HG02870 (cell line): ENCODE results near the gene KDM4F.
"Not testable (repeated sequence)": the region's sequence is repeated elsewhere in the genome, so short reads cannot be mapped to it uniquely, and the experiment has no call there.

Source experiments
- ATAC-seq: cut with Tn5 transposase; IDR thresholded peaks from one replicate; pipeline ENCODE4 v1.9.1; 2021; ENCODE audit warnings: mild to moderate bottlenecking, moderate library complexity; ENCODE audit not compliant: unreplicated experiment

Gene KDM4F

DNA sequence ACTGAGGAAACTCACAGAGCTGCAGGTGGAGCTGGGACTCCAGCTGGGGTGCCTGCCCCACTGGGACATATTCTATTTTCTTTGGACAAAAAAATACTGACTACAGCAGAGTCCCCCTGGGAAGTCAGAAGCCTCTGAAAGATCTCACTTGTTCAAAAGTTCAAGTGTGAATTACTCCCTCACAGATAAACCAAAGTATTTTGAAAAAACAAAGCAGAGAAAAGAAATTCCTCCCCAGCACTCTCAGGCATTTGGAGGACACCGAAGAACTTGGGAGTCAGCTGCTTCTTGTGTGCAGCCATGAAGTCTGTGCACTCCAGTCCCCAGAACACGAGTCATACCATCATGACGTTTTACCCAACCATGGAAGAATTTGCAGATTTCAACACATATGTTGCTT is at the start of gene KDM4F:
Gene KDM4F, plus strand, starts transcription at position 301 of the 400 bp plus-strand sequence.
- not testable (repeated sequence) for ATAC-seq

DNA sequence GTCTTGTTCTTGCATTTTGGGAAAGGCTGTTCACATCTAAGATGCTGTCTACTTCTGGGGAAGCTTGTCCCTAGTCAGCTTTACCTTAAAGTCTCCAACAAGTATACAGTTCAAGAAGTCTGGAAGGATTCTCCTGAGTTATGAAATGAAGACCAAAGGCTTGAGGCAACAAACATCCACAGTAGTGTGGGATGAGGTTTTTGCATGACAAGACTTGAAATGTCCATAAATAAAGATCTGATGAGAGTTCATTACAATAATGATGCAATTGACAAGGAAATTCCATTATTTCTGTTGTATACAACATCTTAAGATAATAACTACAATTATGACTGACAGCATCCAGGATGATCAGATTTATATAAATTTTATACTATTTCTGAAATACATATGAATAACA is 45.5 kb upstream of the KDM4F start:
- ATAC-seq, result no peak

DNA sequence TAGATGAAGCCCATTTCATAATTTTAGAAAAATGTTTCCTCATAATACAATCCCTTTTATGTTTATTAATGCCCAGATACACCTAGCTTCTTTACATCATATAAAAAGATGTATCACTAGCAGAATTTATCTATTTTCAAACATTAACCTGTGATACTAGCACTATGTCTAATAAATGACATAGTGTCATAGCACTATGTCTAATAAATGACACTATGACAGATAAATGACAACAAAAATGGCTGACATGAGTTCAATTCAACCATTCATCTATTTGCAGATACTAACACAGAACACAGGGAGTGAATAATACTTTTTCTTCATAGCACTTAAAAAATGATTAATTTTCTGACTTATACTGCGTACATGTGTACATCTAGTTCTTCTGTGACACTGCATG is 43.6 kb upstream of the KDM4F start:
- no peak for ATAC-seq

DNA sequence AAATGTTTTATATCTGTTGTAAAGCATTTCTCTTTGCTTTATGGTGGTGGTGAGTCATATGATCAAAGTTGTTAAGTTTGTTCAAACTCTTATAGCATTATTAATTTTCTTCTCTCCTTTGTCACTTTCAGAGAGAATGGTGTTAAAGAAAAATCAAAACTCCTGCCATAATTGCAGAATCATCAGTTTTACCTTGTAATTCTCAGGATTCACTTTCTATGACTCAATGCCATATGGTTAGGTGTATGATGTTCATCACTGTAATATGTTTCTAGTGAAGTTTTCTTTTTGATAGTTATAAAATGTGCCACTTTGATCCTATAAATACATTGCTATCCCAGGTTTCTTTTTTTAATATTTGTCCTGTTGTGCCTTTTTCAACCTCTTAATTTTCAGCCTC is 37.8 kb upstream of the KDM4F start:
- no peak for ATAC-seq

DNA sequence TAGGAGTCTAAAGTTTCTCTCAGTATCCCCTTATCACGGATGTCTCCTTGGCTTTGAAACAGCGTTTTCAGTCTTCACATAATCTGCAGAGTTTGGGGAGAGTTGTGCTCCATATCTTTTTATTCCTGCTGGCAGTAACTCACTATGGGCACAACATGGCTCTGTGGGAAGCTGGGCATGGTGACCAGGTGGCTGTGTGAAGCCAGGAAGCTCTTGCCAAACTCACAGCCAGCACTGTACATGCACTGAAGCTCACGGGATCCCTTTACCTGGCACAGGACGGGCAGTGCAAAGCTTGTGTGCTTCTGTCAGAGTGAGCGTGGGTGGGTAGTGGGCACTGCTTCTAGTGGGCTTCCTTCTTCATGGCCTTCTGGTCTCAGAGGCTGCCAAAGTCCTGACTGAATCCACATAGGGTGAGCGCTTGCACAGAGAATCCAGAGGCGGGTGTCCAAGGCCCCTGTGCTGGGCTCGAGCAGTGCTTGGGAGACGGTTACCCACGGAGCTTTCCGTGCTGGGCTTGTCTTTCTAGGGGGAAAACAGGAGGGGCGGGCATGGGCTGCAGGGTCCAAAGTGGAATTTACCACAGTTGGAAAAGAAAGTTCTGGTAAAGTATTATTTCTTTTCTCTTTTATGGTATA is 34.9 kb upstream of the KDM4F start:
- ATAC-seq, result no peak

DNA sequence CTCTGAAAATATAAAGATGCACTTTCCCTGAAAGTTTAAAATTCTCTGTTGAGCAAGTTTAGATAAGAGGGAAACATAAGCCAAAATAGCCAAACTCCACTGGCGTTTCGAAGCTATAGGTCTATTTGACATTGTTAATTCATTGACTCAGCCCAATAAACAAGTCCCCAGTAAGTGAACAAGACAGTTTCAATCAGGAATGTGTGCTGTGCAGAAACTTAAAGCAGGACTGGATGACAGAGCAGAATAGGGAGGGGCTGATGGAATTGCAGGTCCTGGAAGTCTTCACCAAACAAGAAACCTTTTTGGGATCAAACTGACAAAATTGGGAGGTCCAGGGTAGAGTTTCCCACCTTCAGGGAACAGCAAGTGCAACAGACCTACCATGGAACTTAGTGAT is 33.1 kb upstream of the KDM4F start:
- no peak for ATAC-seq

DNA sequence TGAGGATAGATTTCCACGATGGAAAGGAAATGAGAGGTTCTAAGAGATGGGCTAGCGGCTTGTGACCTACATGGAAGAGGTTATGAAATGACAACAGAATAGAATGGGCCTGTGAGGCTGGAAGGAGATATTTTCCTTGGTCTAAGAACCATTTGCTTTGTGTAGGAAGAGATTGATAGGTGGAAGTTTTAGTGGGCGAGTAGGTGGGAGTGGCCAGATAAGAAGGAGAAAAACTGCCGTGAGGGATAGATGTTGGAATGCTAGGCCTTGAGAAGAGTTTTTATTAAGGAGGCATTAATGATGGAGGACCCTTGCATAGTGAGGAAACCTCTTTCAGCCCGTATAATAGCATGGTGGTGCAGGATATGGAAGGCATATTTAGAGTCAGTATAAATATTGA is 27.8 kb upstream of the KDM4F start:
- not testable (repeated sequence) for ATAC-seq

DNA sequence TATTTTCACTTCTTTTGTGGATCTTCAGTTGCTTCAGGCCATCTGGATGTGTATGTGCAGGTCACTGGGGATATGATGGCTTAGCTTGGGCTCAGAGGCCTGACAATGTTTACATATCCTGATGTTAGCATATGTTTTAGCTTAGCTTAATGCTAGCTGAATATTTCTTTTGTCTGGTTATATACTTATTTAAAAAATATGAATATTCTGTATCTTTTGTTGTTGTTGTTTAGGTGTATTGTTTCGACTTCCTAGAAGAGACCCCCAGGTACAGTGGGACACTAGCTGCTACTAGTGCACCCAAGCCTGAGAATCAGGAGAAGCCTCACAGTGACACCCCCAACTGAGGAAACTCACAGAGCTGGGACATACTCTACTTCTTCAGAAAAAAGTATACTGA is 24.3 kb upstream of the KDM4F start, which contains the start of gene KDM4E:
Gene KDM4E, plus strand, starts transcription at position 301 of the 400 bp plus-strand sequence. CDS start 300 bp downstream, outside the sequence.
- ATAC-seq, result no peak

GRCh38 chr11:95025594-95025993 is 23.6 kb upstream of the KDM4F start:
- ATAC-seq, result not testable (repeated sequence)

- no peak for ATAC-seq
These were observed 20.9 kb upstream of the KDM4F start for GRCh38 chr11:95028357-95028756.

DNA sequence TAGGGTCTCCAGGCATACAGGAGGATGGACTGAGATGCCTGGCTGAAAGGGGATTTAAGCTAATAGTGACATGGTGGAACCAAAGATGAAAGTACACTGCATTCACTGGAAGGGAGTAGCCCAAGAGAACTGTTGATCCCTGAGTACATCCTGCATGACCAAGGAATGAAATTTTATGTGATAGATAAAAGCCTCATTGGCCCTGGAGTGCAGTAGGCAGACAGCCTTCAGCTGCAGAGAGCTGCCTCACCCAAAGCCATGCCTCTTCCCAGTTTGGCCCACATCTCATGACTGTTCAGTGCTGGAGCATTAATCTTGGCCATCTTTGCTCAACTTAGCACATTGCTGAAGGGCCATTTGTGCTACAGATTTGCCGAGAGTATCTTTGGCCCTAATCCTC is 16.2 kb upstream of the KDM4F start:
- ATAC-seq, result no peak

GRCh38 chr11:95035316-95035715 is 13.9 kb upstream of the KDM4F start:
- no peak for ATAC-seq

GRCh38 chr11:95037356-95038035 is 11.7 kb upstream of the KDM4F start:
- ATAC-seq, result not testable (repeated sequence)

- no peak for ATAC-seq
These were observed 7.0 kb upstream of the KDM4F start for GRCh38 chr11:95042239-95042638.

DNA sequence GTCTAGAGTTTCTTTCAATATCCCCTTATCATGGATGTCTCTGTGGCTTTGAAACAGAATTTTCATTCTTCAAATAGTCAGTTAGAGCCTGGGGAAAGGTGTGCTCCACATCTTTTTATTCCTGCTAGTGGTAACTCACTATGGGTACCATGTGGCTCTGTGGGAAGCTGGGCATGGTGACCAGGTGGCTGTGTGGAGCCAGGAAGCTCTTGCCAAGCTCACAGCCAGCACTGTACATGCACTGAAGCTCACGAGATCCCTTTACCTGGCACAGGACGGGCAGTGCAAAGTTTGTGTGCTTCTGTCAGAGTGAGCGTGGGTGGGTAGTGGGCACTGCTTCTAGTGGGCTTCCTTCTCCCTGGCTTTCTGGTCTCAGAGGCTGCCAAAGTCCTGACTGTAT is 6.3 kb upstream of the KDM4F start:
- no peak for ATAC-seq

DNA sequence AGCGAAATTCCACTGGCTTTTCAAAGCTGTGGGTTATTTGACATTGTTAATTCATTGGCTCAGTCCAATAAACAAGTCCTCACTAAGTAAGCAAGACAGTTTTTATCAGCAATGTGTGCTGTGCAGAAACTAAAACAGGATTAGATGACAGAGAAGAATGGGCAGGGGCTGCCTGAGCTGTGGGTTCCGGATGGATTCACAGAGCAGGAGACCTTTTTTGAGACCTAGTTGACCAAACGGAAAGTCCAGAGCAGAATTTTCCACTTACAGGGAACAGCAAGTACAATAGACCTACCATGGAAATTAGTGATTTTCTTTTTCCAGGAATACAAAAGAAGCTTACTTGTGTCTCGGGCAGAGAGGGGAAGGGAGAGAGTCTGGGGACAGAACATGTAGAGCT is 5.2 kb upstream of the KDM4F start:
- no peak for ATAC-seq

- ATAC-seq, result no peak
These were observed 3.4 kb upstream of the KDM4F start for GRCh38 chr11:95045812-95046211.

GRCh38 chr11:95050595-95051202 is 1.5 kb downstream of the KDM4F start:
- ATAC-seq, result no peak

DNA sequence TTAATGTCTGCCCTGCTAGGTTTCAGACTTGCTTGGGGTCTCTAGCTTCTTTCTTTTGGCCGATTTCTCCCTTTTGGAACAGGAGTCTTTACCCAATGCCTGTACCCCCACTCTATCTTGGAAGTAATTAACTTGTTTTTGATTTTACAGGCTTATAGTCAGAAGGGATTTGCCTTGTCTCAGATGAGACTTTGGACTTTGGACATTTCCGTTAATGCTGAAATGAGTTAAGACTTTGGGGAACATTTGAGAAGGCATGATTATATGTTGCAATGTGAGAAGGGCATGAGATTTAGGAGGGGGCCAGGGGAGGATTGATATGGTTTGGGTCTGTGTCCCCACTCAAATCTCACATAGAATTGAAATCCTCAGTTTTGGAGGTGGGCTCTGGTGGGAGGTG is 5.1 kb downstream of the KDM4F start:
- ATAC-seq, result no peak

DNA sequence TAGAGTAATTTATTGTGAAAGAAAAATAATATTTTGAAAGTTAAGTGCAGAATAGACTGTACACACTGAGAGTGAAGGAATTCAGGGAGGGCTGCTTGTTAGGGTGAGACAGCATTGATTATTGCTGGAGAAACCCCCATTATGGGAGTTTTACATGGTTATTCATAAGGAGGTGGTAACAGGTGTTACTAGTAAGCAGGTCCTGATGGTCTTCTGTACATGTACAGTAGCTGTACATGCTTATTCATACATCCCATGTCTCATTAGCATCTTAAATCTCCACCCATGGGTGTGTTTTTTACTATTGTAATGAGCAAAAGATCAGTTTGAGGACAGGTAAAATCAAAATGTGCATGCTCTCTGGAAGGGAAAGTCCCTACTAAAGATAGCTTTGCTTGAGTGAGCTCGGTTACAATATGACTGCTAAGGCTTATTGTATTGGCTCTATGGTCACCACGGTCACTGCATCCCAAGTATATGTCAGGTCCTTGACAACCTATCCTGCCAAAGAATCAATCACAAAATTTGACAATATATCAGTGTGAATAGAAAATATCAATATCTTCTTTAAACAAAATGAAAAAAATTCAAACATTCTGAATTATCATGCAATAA is 6.2 kb downstream of the KDM4F start:
- ATAC-seq, result peak; percentile 99

DNA sequence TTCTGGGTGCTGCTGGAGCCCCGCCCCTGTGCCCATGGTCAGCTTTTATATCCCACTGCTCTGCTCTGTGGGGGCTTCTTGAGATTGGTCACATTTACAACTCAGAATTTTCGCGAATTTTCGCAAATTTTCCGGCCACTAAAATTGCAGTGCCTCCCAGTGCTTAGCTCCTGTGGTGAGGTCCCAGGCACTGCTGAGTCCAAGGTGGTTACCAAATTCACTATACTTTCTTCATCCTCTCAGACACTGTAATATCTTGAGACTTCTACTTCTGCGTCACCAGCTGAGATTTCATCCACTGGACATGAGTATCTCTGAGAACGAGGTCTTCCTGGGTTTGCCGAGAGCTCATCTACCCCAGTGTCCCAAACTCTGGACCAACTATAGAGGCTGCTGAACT is 8.7 kb downstream of the KDM4F start:
- no peak for ATAC-seq

- no peak for ATAC-seq
These were observed 9.4 kb downstream of the KDM4F start for GRCh38 chr11:95058621-95059020.
